Measurements from ENCODE around the gene SH2D1A.
"Not testable (repeated sequence)": the region's sequence is repeated elsewhere in the genome, so short reads cannot be mapped to it uniquely, and the experiment has no call there.

SH2D1A gene

GRCh38 chrX:124354648-124355047, 8.3 kb downstream of the SH2D1A start:
- DNase-seq (ENCODE audit: low spot score): no peak

GRCh38 chrX:124358800-124359383, 12.5 kb downstream of the SH2D1A start:
- DNase-seq (ENCODE audit: low spot score): no peak

- no peak for DNase-seq (ENCODE audit: low spot score)
These were observed 15.7 kb downstream of the SH2D1A start for GRCh38 chrX:124362072-124362471.

DNA sequence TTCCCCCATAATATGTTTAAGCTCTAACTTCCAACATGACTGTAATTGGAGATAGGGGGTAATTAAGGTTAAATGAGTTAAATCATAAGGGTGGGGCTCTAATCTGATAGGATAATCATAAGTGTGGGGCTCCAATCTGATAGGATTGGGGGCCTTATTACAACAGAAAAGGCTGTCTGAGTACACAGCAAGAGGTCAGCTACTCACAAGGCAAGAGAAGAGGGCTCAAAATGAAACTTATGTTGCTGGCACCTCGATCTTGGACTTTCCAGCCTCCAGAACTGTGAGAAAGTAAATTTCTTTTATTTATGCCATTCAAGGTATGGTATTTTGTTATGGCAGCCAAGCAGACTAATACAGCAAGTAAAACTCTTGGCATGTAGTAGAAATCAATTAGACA, 16.4 kb downstream of the SH2D1A start:
- no peak for DNase-seq (ENCODE audit: low spot score)

- no peak for DNase-seq (ENCODE audit: low spot score)
These were observed 23.4 kb downstream of the SH2D1A start for GRCh38 chrX:124369722-124370121.

GRCh38 chrX:124373348-124373747, 27.0 kb downstream of the SH2D1A start:
- no peak for DNase-seq (ENCODE audit: low spot score)

- no peak for DNase-seq (ENCODE audit: low spot score)
These were observed 32.3 kb downstream of the SH2D1A start for GRCh38 chrX:124378643-124379042.

GRCh38 chrX:124383354-124383753, 37.0 kb downstream of the SH2D1A start:
- no peak for DNase-seq (ENCODE audit: low spot score)

DNA sequence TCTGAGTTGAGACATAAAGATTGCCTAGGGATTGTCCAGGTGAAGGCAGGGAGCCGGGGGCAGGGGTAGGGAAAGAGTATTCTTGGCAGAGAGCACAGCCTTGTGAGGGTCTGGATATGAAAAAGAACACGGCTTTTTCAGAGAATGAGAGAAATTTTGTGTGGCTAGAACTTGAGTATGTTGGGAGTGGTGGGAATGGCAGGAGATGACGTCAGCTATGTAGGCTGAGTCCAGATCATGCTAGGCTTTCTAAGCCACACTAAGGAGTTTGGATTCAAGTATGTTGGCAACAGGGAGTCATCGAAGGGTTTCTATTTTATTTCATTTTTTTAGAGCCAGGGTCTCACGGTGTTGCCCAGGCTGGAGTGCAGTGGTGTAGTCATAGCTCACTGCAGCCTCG, 40.0 kb downstream of the SH2D1A start:
- DNase-seq (ENCODE audit: low spot score): no peak

DNA sequence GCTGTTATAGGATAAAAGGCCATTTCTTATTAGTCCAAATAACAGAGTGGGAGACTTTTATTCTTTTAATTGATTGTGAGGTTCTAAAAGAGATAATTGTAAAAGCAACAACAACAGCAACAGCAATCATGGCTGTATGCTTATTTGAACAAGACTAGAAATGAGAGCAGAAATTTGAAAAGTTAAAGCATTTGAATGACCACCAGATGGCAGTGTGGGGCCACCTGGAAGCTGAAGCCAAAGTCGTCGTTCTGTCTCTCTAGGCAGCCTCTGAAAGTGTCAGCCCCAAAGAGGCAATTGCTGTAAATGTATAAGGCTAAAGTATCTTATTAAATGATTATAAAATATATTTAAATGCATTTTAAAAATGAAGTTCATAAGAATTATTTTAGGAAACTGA, 42.2 kb downstream of the SH2D1A start:
- peak; percentile 41 for DNase-seq (ENCODE audit: low spot score)

- DNase-seq (ENCODE audit: low spot score): no peak
These were observed 46.4 kb downstream of the SH2D1A start for GRCh38 chrX:124392794-124393193.

- DNase-seq (ENCODE audit: low spot score): no peak
These were observed 46.9 kb downstream of the SH2D1A start for GRCh38 chrX:124393238-124393637.

DNA sequence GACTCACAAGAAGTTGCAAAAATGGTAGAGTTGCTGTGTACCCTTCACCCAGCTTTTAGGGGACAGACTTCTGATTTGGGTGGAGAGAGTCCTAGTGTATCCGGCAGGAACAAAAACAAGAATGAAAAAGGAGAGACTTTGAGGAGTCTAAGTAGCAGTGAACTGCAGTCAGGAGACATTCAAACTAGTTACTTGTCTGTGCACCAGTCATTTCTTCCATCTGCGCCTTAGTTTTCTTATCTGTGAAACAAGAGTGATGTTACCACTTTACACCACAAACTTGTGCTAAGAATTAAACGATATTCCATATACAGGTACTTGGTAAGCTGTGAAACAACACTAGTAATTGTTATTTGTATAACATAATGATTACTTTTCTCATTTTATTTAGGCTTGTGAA, 47.3 kb downstream of the SH2D1A start:
- DNase-seq (ENCODE audit: low spot score): no peak

DNA sequence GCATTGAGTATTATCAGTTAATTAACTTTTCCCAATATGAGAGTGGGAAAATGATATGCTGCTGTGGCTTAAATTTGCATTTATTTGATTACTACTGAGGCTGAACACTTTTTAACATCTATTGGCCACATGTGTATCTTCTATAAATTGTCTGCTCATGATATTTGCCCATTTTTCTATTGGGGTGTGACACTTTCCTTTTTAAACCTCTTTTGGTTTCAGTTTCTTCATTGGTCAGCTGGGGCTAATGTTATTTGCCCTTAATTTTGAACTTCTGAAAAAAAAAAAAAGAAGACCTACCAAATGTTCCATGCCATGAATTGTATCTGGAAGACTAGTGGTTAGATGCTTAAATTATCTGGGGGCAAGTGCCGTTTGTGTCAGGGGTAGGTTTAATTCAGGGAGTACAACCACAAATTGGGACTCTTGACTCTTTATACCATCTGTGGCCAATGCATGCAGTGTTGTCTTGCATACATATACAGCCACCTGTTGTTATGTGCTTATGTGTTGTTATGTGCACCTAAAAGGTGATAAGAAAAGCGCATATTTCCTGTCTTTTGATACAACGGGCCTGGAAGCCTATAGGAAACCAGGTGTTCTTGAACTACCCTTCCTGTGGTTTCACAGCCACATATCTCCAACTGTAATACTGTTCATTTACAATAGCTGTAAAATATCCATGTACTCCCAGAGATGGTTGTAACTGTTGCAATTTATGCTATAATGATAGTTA, 49.0 kb downstream of the SH2D1A start:
- DNase-seq (ENCODE audit: low spot score): no peak

GRCh38 chrX:124401696-124402095, 55.3 kb downstream of the SH2D1A start:
- DNase-seq (ENCODE audit: low spot score): no peak

GRCh38 chrX:124405868-124406267, 59.5 kb downstream of the SH2D1A start:
- no peak for DNase-seq (ENCODE audit: low spot score)

DNA sequence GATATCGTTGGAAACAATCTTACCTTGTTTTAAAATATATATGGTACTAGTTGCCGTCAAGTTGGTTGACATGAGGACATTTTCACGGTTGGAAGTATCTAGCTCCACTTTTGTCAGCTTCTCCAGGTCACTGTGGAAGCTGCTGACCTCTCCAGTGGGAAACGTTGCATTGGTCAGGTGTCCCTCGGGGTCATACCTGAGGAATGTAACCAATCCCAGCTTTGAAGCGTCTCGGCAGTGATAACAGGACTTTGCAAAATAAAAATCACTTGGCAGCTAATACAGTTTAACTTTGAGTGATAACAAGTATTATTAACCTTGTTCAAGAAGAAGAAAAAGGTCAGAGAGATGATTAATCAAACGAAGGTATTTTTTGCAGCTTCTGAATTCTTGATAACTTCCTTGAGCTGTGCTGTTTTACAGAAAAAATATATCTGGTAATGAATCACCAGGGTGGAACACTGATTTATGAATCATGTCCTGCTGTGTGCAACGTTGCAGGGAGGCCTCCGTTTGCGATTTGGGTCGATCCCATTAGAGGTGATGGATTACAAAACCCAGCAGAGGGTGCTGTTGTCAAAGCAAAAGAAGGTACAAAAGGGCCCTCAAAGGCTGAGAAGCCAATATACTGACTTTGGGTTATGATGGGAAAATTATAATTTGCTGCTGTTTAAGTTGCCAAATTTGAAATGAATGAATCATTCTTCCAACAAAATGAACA, 60.1 kb downstream of the SH2D1A start:
- DNase-seq (ENCODE audit: low spot score): peak; percentile 54

- no peak for DNase-seq (ENCODE audit: low spot score)
These were observed 60.9 kb downstream of the SH2D1A start for GRCh38 chrX:124407226-124407625.

- not testable (repeated sequence) for DNase-seq (ENCODE audit: low spot score)
These were observed 62.0 kb downstream of the SH2D1A start for GRCh38 chrX:124408380-124408779.

- no peak for DNase-seq (ENCODE audit: low spot score)
These were observed 66.9 kb downstream of the SH2D1A start for GRCh38 chrX:124413244-124413643.

DNA sequence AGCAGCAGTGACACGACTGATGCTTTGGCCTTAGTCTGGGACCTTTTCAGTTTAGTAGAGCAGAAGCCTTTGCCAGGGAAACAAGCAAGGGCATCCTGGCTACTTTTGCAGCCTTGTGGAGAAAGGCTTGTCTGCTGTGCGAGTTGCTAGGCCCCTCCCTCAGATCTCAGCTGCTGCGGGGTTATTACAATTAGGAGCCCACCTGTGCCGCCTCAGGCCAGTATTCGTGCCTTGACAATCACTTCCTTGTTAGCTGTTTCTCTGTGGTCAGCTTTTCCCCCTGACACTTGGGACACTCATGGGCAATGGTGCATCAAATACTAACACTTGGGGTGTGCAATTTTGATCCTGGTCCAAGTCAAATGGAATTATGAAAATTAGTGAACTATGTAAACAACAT, 67.9 kb downstream of the SH2D1A start:
- no peak for DNase-seq (ENCODE audit: low spot score)

GRCh38 chrX:124415115-124415800, 68.9 kb downstream of the SH2D1A start:
- no peak for DNase-seq (ENCODE audit: low spot score)
